ENCODE measurements around the gene HDHD3.

GRCh38 chr9:113425072-113425471 is 48.3 kb upstream of the HDHD3 start:
- TF ChIP-seq JUND (IDR thresholded peaks at IDR 0.05): no peak
- TF ChIP-seq CTCF (IDR thresholded peaks at IDR 0.05): no peak
- no peak for TF ChIP-seq EP300 (IDR thresholded peaks at IDR 0.05; ENCODE audit: borderline replicate concordance in 1 of 2, low read depth in 1 of 2, low read length in 1 of 2)
- no peak for TF ChIP-seq RFX5 (IDR thresholded peaks at IDR 0.05; ENCODE audit: low read length)
- TF ChIP-seq REST (IDR thresholded peaks at IDR 0.05; ENCODE audit: low read depth, low read length): no peak
- TF ChIP-seq POLR2AphosphoS5 (IDR thresholded peaks at IDR 0.05; ENCODE audit: low read depth, low read length): no peak
- no peak for TF ChIP-seq FOXJ3 (CRISPR knock-in tag; IDR thresholded peaks at IDR 0.05)
- TF ChIP-seq RAD21 (IDR thresholded peaks at IDR 0.05; ENCODE audit: low read length): no peak
- TF ChIP-seq MXI1 (IDR thresholded peaks at IDR 0.05; ENCODE audit: low read depth, low read length): no peak
- TF ChIP-seq SIN3A (IDR thresholded peaks at IDR 0.05; ENCODE audit: borderline replicate concordance, low read depth, low read length): no peak
- no peak for TF ChIP-seq ELF1 (IDR thresholded peaks at IDR 0.05)
- no peak for TF ChIP-seq TCF12 (IDR thresholded peaks at IDR 0.05)
- TF ChIP-seq YY1 (IDR thresholded peaks at IDR 0.05; ENCODE audit: low read depth): no peak

All from SK-N-SH (cell line).